ENCODE data around the gene MAPK13. TPM values are rescaled to one million over a fixed set of nuclear protein-coding genes. Genes with fewer than 3 reads are reported as not detected.

The MAPK13 gene
- total RNA-seq, 6 experiments from 2014 or later: 5.7 to 12.4 (median 6.5) TPM

- Mint-ChIP-seq H3K9me3 (peaks cover 25% of the 10 kb centered on the region), H3K4me3 (no peak overlapping the region), H3K27me3 (ENCODE audit: insufficient read depth) (peaks cover 7% of the 10 kb centered on the region), H3K27ac (no peak overlapping the region), H3K4me1 (ENCODE audit: low read depth) (no peaks in the 10 kb centered on the region), H3K36me3 (ENCODE audit: low read depth) (peaks cover 18% of the 10 kb centered on the region; the same call in 1 of the 2 replicates)
- no peak for TF ChIP-seq CTCF (IDR thresholded peaks at IDR 0.05)
- no peak for DNase-seq
Measured at GRCh38 chr6:36154286-36154685, 24.0 kb downstream of the MAPK13 start.

- DNase-seq: no peak
- H3K4me1 Mint-ChIP-seq (ENCODE audit: low read depth): peaks cover 6% of the 10 kb centered on the region; the same call in 1 of the 2 replicates
- no peak overlapping the region for H3K4me3 Mint-ChIP-seq
- no peak for TF ChIP-seq CTCF (IDR thresholded peaks at IDR 0.05)
- H3K9me3 Mint-ChIP-seq: peaks cover 31% of the 10 kb centered on the region
- peaks cover 7% of the 10 kb centered on the region for H3K27me3 Mint-ChIP-seq (ENCODE audit: insufficient read depth)
- H3K27ac Mint-ChIP-seq: no peak overlapping the region
- H3K36me3 Mint-ChIP-seq (ENCODE audit: low read depth): peaks cover 25% of the 10 kb centered on the region; the same call in 1 of the 2 replicates
Measured at GRCh38 chr6:36155662-36156061, 25.3 kb downstream of the MAPK13 start.

- TF ChIP-seq CTCF (IDR thresholded peaks at IDR 0.05): no peak
- peak; percentile 12 for DNase-seq
- H3K27me3 Mint-ChIP-seq (ENCODE audit: insufficient read depth): peaks cover 3% of the 10 kb centered on the region
- peaks cover 7% of the 10 kb centered on the region; the same call in 1 of the 2 replicates for H3K4me1 Mint-ChIP-seq (ENCODE audit: low read depth)
- H3K4me3 Mint-ChIP-seq: no peak overlapping the region
- no peak overlapping the region; the same call in 1 of the 2 replicates for H3K27ac Mint-ChIP-seq
- H3K36me3 Mint-ChIP-seq (ENCODE audit: low read depth): peaks cover 10% of the 10 kb centered on the region; the same call in 1 of the 2 replicates
- H3K9me3 Mint-ChIP-seq: peaks cover 20% of the 10 kb centered on the region
Measured at GRCh38 chr6:36160147-36160760, 29.9 kb downstream of the MAPK13 start.

- no peak for TF ChIP-seq CTCF (IDR thresholded peaks at IDR 0.05)
- Mint-ChIP-seq H3K36me3 (ENCODE audit: low read depth) (no peaks in the 10 kb centered on the region), H3K9me3 (no peaks in the 10 kb centered on the region), H3K27me3 (ENCODE audit: insufficient read depth) (peaks cover 9% of the 10 kb centered on the region), H3K27ac (no peak overlapping the region), H3K4me1 (ENCODE audit: low read depth) (peaks cover 6% of the 10 kb centered on the region; the same call in 1 of the 2 replicates), H3K4me3 (peak overlapping the region; percentile 0; the same call in 1 of the 2 replicates)
- DNase-seq: no peak
Measured at GRCh38 chr6:36169023-36170007, 39.0 kb downstream of the MAPK13 start.

GRCh38 chr6:36170704-36171103 lies 40.4 kb downstream of the MAPK13 start:
- no peaks in the 10 kb centered on the region for H3K36me3 Mint-ChIP-seq (ENCODE audit: low read depth)

More at GRCh38 chr6:36170704-36171103, 40.4 kb downstream of the MAPK13 start:
- H3K9me3 Mint-ChIP-seq: no peaks in the 10 kb centered on the region
- DNase-seq: no peak
- H3K4me1 Mint-ChIP-seq (ENCODE audit: low read depth): peaks cover 6% of the 10 kb centered on the region; the same call in 1 of the 2 replicates
- no peak for TF ChIP-seq CTCF (IDR thresholded peaks at IDR 0.05)
- peaks cover 9% of the 10 kb centered on the region for H3K27me3 Mint-ChIP-seq (ENCODE audit: insufficient read depth)
- no peak overlapping the region for H3K27ac Mint-ChIP-seq
- H3K4me3 Mint-ChIP-seq: no peak overlapping the region
